Lung (tissue), 12 donors: ENCODE measurements around the gene IFT25. TPM values are rescaled to one million over a fixed set of nuclear protein-coding genes. Genes with fewer than 3 reads are reported as not detected.

ENCODE experiments used
- ATAC-seq: fragments of 200-7000 bp; cut with Tn5 transposase; one replicate; pipeline ENCODE4 v1.9.1; 2020; ENCODE audit warnings: moderate number of reproducible peaks; ENCODE audit not compliant: insufficient read depth, low FRiP score
- DNase-seq, 3 donors: peaks; one replicate each; pipeline ENCODE4 v3.0.0-alpha.2; 2013 to 2017
- H3K27ac ChIP-seq, 2 donors: one replicate each; pipeline ENCODE4 v1.5.1; 2013; ENCODE audit warnings: mild to moderate bottlenecking in 2 of 2, moderate library complexity in 2 of 2, control low read depth in 1 of 2, inconsistent platforms in 1 of 2, low read depth in 1 of 2, low read length in 1 of 2
- H3K27me3 ChIP-seq, 3 donors: one replicate each; pipeline ENCODE4 v1.5.1; 2013; ENCODE audit warnings: low read length in 2 of 3; ENCODE audit not compliant: control insufficient read depth in 3 of 3, insufficient read depth in 3 of 3
- H3K36me3 ChIP-seq, 4 donors: one replicate each; pipeline ENCODE4 v1.5.1; 2013; ENCODE audit warnings: low read length in 4 of 4, mild to moderate bottlenecking in 1 of 4, moderate library complexity in 1 of 4; ENCODE audit not compliant: control insufficient read depth in 4 of 4, insufficient read depth in 4 of 4
- H3K4me1 ChIP-seq, 5 donors: one replicate each; pipeline ENCODE4 v1.5.1; 2013; ENCODE audit warnings: low read length in 5 of 5, mild to moderate bottlenecking in 2 of 5, moderate library complexity in 1 of 5; ENCODE audit not compliant: control insufficient read depth in 5 of 5, insufficient read depth in 5 of 5
- H3K4me3 ChIP-seq: one replicate; pipeline ENCODE4 v1.5.1; 2013; ENCODE audit warnings: mild to moderate bottlenecking, control low read depth, moderate library complexity
- H3K9ac ChIP-seq, 2 donors: one replicate each; pipeline ENCODE4 v1.5.1; 2013; ENCODE audit warnings: low read length in 2 of 2, control low read depth in 1 of 2; ENCODE audit not compliant: insufficient read depth in 1 of 2
- H3K9me3 ChIP-seq, 4 donors: one replicate each; pipeline ENCODE4 v1.5.1; 2013; ENCODE audit warnings: low read length in 3 of 4, mild to moderate bottlenecking in 1 of 4, moderate library complexity in 1 of 4; ENCODE audit not compliant: control insufficient read depth in 4 of 4, insufficient read depth in 3 of 4
- WGBS, 2 donors: extraction: QIAGEN DNeasy Blood & Tissue Kit; methylation state at CpG; one replicate each; pipeline ENCODE4 v1.1.7; 2013; 5-methylcytosine and 5-hydroxymethylcytosine counted together
- polyA plus RNA-seq, 2 donors: library from polyadenylated mRNA; stranded (reverse); fragments of 200-250 nt; gene quantifications; one replicate each; pipeline ENCODE4 v1.2.1, GENCODE V29; 2013
- total RNA-seq, 2 donors: library from RNA; depleted of rRNA in 1 of 2; stranded (reverse); fragments of >200 nt in 1 of 2; gene quantifications; one replicate each; pipeline ENCODE4 v1.2.1, GENCODE V29; 2014 to 2021
- TF ChIP-seq, protein P1 (sequence below): IDR thresholded peaks from 2 replicates; pipeline ENCODE4 v1.5.1; 2012; ENCODE audit warnings: mild to moderate bottlenecking; ENCODE audit errors: control extremely low read depth, extremely low read depth
- donor health status: control.
- donor health status: control.
- donor health status: Bipolar disorder and iron deficiency.
- donor health status: healthy.
- donor health status: DM: yes; HTN: yes; CAD: no.

Gene IFT25
- total and polyA plus RNA-seq, 4 donors: 18.2 to 46.1 (median 31.6) TPM

DNA sequence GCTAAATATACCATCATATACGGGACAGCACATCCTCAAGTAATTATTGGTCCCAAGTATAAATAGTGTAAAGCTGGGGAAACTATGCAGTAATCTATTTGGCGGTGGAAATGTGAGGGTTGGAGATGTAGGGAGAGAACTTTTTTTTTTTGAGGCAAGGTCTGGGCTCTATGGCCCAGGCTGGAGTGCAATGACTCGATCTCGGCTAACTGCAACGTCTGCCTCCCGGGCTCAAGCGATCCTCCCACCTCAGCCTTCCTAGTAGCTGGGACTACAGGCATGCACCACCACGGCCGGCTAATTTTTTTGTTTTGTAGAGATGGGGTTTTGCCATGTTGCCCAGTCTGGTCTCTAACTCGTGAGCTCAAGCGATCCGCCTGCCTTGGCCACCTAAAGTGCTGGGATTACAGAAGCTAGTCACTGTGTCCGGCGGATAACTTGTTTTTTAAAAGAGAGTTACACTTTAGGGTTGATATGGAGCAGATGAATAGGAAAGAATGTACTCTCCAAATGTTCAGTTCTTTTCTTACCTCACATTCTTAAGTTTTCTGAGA lies 1.9 kb downstream of the IFT25 start:
- TF ChIP-seq, protein P1, sequence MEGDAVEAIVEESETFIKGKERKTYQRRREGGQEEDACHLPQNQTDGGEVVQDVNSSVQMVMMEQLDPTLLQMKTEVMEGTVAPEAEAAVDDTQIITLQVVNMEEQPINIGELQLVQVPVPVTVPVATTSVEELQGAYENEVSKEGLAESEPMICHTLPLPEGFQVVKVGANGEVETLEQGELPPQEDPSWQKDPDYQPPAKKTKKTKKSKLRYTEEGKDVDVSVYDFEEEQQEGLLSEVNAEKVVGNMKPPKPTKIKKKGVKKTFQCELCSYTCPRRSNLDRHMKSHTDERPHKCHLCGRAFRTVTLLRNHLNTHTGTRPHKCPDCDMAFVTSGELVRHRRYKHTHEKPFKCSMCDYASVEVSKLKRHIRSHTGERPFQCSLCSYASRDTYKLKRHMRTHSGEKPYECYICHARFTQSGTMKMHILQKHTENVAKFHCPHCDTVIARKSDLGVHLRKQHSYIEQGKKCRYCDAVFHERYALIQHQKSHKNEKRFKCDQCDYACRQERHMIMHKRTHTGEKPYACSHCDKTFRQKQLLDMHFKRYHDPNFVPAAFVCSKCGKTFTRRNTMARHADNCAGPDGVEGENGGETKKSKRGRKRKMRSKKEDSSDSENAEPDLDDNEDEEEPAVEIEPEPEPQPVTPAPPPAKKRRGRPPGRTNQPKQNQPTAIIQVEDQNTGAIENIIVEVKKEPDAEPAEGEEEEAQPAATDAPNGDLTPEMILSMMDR: no peak
- H3K36me3 ChIP-seq: peaks cover 0 to 2% (median 0%) of the 10 kb centered on the region in 4 donors
- DNase-seq (no peak), ATAC-seq (no peak)
- H3K4me1 ChIP-seq: peaks cover 5 to 20% (median 10%) of the 10 kb centered on the region in 5 donors
- H3K27me3 ChIP-seq: no peaks in the 10 kb centered on the region
- no peak overlapping the region for H3K27ac ChIP-seq
- 96% methylated on average over 14 of the region's 14 CpGs for WGBS, 2 donors
- no peak overlapping the region for H3K4me3 ChIP-seq
- H3K9me3 ChIP-seq: no peaks in the 10 kb centered on the region
- no peak overlapping the region for H3K9ac ChIP-seq

DNA sequence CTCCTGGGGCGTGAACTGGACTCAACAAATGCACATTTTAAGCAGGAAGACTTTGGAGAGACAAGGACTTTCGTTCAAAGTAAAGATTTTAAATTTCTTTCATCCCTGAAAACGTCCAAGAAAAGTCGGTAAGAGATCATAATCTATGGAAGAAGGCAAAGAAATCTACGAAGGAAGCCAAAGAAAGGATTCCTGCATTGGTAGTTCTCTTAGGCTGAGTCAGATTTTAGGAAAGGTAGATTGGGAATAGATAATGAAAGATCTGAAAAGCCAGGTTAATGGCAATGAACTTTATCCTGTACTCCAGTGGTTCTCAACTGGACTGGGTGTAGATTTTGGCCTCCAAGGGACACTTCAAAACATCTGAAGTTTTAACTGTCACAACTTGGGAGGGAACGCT lies 2.4 kb downstream of the IFT25 start:
- H3K27me3 ChIP-seq: no peaks in the 10 kb centered on the region
- 94 to 98% methylated on average over 6 of the region's 6 CpGs for WGBS, 2 donors
- no peak overlapping the region for H3K9ac ChIP-seq
- DNase-seq (no peak), ATAC-seq (no peak)
- no peaks in the 10 kb centered on the region for H3K9me3 ChIP-seq
- no peak overlapping the region for H3K4me3 ChIP-seq
- H3K27ac ChIP-seq: no peak overlapping the region
- TF ChIP-seq, protein P1: no peak
- H3K4me1 ChIP-seq: peaks cover 5 to 20% (median 10%) of the 10 kb centered on the region in 5 donors
- peaks cover 0 to 2% (median 0%) of the 10 kb centered on the region in 4 donors for H3K36me3 ChIP-seq

DNA sequence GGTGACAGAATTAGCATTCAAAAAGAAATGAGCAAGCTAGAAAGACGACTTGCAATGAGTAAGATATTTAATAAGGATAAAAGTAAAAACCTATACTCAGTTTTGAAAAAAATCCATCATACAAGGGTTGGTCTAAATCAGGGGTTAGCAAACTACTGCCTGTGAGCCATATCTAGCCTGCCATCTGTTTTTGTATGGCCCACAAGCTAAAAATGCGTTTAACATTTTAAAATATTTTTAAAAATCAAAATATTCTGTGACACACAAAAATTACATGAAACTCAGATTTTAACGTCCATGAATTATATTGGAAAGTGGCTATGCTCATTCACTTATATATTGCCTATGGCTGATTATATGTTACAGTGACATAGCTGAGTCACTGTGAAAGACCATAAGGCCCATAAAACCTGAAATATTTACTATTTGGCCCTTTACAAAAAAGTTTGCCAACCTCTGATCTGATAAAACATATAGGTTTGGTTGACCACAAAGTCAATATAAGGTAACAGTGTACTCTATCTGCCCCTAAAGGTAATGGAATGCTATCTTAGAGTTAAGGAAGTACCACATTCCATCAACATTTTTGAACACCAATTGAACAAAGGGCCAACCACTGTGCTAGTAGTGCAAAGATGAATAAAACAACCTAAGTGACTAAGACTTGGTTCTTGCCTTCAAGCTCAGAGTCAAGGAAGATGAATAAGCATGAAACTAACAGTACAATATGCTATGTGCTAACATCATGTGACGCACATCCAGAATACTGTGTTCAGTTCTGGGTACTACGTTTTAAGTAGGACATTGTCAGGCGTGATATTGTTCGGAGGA lies 3.2 kb downstream of the IFT25 start:
- peaks cover 5 to 14% (median 10%) of the 10 kb centered on the region in 5 donors for H3K4me1 ChIP-seq
- no peak overlapping the region for H3K9ac ChIP-seq
- H3K27me3 ChIP-seq: no peaks in the 10 kb centered on the region
- WGBS, 2 donors: 88 to 92% methylated on average over 7 of the region's 7 CpGs
- TF ChIP-seq, protein P1: no peak
- DNase-seq (no peak), ATAC-seq (no peak)
- H3K36me3 ChIP-seq: peaks cover 0 to 4% (median 0%) of the 10 kb centered on the region in 4 donors
- no peaks in the 10 kb centered on the region for H3K9me3 ChIP-seq
- H3K4me3 ChIP-seq: no peak overlapping the region
- no peak overlapping the region for H3K27ac ChIP-seq
